Renal cortical epithelial cell (primary cell): Measurements from ENCODE around the gene KANK4. TPM values are rescaled to one million over a fixed set of nuclear protein-coding genes. Genes with fewer than 3 reads are reported as not detected.

Experiments
- DNase-seq: peaks from one replicate; pipeline ENCODE4 v3.0.0-alpha.2; 2011; ENCODE audit warnings: low read depth
- total RNA-seq: library from RNA; depleted of rRNA; stranded (reverse); fragments of >200 nt; gene quantifications from 2 replicates; pipeline ENCODE4 v1.2.3, GENCODE V29; 2014

The KANK4 gene
- total RNA-seq: not detected in 2 replicates

GRCh38 chr1:62318756-62319544 lies at the start of gene KANK4:
Gene KANK4, minus strand, starts transcription at chr1:62319434. Its CDS starts 37,870 bp downstream, at chr1:62281564.
- DNase-seq: no peak

DNA sequence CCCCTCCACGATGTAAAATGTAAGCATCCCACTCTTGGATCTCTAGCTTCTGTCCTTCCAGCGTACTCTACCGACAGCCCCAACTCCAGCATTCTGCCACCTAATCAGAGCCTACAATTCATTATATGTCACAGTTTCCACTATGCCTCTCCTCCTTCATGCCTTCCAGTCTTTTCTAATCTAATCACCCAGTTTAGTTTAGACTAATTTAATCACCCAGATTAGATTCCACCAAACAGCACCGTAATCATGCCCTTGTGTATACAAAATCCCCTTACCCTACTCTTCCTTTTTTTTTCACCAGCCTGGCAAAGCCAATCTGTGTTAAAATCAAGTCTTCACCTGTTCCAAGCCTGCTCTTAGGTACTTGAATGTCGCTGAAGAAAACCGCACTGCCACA lies 49.8 kb upstream of the KANK4 start:
- DNase-seq: no peak

- DNase-seq: no peak
Measured at GRCh38 chr1:62367005-62367557, 47.8 kb upstream of the KANK4 start.

GRCh38 chr1:62364721-62365120 lies 45.5 kb upstream of the KANK4 start:
- peak; percentile 23 for DNase-seq

- no peak for DNase-seq
Measured at GRCh38 chr1:62362926-62363325, 43.7 kb upstream of the KANK4 start.

- no peak for DNase-seq
Measured at GRCh38 chr1:62362061-62362917, 43.1 kb upstream of the KANK4 start.

GRCh38 chr1:62361431-62361830 lies 42.2 kb upstream of the KANK4 start:
- DNase-seq: no peak

- no peak for DNase-seq
Measured at GRCh38 chr1:62358665-62359373, 39.6 kb upstream of the KANK4 start.

- no peak for DNase-seq
Measured at GRCh38 chr1:62357916-62358315, 38.7 kb upstream of the KANK4 start.

DNA sequence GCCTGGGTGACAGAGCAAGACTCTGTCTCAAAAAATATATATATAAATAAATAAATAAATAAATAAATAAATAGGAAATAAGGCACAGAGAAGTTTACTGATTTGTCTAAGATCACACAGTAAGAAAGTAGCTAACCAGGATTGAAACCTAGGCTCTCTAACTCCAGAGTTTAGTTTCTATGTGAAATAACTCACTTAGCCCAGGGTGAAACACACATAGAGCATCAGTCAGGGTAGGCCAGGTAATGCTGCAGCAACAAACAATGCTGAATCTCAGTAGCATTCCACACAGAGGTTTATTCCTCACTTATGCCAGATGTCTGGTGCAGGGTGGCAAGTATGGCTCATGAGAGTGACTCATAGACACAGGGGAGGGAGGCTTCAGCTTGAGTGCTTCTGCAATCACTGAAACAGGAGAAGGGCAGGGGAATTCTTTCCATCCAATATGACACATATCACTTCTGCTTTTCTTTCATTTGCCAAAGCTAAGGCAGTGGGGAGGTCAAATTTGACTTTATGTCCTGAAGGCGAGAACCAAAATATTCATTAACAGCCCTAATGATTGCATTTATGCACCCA lies 37.1 kb upstream of the KANK4 start:
- peak; percentile 92 for DNase-seq

DNA sequence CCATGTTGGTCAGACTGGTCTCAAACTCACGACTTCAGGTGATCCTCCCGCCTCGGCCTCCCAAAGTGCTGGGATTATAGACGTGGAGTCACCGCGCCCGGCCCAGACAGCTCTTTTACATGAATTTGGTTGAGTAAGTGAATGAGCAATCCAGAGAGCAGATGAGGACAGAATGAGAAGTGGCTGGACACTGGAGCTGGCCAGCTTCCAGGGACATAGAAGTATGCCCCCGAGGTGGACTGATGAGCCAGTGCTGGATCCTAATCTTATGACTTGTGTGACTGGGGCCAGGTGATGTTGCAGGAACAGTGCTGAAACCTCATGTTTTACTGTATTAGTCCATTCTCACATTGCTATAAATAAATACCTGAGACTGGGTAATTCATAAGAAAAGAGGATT lies 35.9 kb upstream of the KANK4 start:
- no peak for DNase-seq

GRCh38 chr1:62353853-62354252 lies 34.6 kb upstream of the KANK4 start:
- DNase-seq: no peak

- no peak for DNase-seq
Measured at GRCh38 chr1:62352387-62352786, 33.2 kb upstream of the KANK4 start.

DNA sequence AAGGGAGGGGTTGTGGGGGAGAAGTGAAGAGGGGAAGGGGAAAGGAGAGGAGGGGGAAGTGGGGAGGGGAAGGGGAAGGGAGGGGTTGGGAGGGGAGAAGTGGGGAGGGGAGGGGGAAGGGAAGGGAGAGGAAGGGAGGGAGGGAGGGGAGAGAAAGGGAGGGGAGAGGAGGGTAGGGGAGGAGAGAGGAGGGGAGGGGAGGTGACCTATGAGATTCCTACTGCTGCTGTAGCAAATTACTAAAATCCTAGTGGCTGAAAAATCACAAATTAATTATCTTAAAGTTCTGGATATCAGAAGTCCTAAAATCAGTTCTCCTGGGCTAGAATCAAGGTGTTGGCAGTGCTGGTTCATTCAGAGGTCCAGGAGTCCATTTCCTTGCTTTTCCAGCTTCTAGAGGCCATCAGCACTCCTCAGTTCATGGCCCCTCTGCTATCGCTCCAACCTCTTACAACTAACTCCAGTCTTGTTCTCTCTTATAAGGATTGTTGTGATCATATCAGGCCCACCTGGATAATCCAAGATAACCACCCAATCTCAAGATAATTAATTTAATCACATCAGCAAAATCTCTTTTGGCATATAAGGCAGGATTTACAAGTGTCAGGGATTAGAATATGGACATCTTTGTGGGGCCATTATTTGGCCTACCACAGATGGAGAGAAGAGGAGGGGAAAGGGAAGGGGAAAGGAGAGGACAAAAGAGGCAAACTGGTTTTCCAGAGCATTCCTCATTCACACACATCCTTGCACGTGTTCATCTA lies 30.4 kb upstream of the KANK4 start:
- no peak for DNase-seq

DNA sequence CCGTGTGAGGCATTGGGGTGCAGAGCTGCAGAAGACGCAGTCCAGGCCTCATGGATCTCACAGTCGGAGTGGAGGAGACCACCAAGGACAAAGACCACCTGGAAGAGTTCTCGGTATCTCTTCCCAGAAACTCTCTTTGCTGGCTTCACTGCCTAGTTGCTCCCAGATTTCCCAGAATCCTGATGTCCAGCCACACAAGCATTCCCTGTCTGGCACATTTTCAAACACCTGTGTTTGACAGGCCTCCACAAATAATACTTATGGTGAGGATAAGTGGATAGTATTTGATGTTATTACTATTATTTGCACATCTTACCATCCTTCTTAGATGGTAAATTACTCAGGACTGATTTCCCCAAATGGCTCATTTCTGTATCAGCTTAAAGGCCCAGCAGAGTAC lies 27.7 kb upstream of the KANK4 start:
- no peak for DNase-seq

GRCh38 chr1:62343911-62344310 lies 24.7 kb upstream of the KANK4 start:
- DNase-seq: no peak

DNA sequence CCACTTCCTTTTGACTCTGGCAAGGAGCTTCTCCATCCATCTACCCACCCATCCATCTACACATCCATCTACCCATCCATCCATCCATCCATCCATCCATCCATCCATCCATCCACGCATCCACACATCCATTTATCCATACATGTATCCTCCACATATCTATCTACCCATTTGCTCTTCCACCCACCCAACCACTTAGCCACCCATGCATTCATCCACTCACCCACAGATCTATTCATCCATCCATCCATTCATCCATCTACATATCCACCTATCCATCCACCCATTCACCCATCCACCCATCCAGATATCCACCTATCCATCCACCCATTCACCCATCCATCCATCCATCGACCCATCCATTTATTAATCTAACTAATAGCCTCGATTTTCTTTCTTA lies 23.0 kb upstream of the KANK4 start:
- DNase-seq: no peak

DNA sequence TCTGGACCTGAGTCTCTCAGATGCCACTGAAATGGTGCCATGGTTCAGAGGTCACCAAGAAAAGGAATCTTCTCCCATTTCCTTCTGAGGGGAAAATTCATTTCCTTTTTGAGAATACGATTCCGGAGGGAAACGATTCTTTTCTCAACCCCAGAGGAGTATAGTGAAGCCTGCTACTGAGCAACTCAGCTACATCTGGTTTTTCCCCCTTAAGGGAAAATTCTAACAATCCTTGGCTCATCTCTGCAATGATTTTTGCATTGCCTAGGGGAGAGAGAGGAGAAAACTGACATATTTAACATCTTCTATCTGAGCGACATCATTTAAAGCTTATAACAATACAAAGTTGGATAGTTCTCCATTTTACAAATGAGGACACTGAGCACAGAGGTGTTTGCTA lies 22.4 kb upstream of the KANK4 start:
- no peak for DNase-seq

- no peak for DNase-seq
Measured at GRCh38 chr1:62341089-62341488, 21.9 kb upstream of the KANK4 start.

- no peak for DNase-seq
Measured at GRCh38 chr1:62337706-62338631, 18.7 kb upstream of the KANK4 start.
